Cardiac muscle cell (in vitro differentiated cells and primary cell): ENCODE measurements around the gene NDRG2. TPM values are rescaled to one million over a fixed set of nuclear protein-coding genes. Genes with fewer than 3 reads are reported as not detected.
A peak's percentile ranks its signal among the peaks of the same experiment; 100 is the strongest.

Experiments
- DNase-seq, 2 donors: peaks; one replicate each; pipeline versions ENCODE4 v3.0.0 to v3.0.0-alpha.2; 2010 to 2017; ENCODE audit warnings: low read depth in 1 of 2, low spot score in 1 of 2
- H3K27ac ChIP-seq: fragments of 200-600 bp; sonication (generic); 2 replicates; pipeline ENCODE4 v1.5.1; 2016
- H3K27me3 ChIP-seq: fragments of 200-600 bp; sonication (generic); 2 replicates; pipeline ENCODE4 v1.6.0; 2016; ENCODE audit warnings: control low read depth
- H3K36me3 ChIP-seq: fragments of 200-600 bp; sonication (generic); 2 replicates; pipeline ENCODE4 v1.5.1; 2016; ENCODE audit warnings: control low read depth
- H3K4me1 ChIP-seq: fragments of 200-600 bp; sonication (generic); 2 replicates; pipeline ENCODE4 v1.8.1; 2017; ENCODE audit warnings: low read depth, mild to moderate bottlenecking, mixed run types
- H3K4me3 ChIP-seq: fragments of 200-600 bp; sonication (generic); 2 replicates; pipeline ENCODE4 v1.5.1; 2016; ENCODE audit warnings: mild to moderate bottlenecking
- H3K9me3 ChIP-seq: fragments of 200-600 bp; sonication (generic); 2 replicates; pipeline ENCODE4 v1.5.1; 2017; ENCODE audit warnings: low read depth, mild to moderate bottlenecking, control low read depth
- polyA plus RNA-seq: library from polyadenylated mRNA; unstranded; fragments of >200 nt; fragmentation: Nextera tagmentation; extraction: Ambion mirVana; gene quantifications from 2 replicates; pipeline ENCODE4 v1.2.1, GENCODE V29; 2016
- total RNA-seq: library from RNA; depleted of rRNA; stranded (reverse); fragments of >200 nt; gene quantifications from 2 replicates; pipeline ENCODE4 v1.2.3, GENCODE V29; 2016
- TF ChIP-seq, protein P1 (sequence below): IDR thresholded peaks from 2 replicates; pipeline ENCODE4 v1.5.1; 2012; ENCODE audit warnings: low read depth, mild to moderate bottlenecking, low read length

The NDRG2 gene
- total and polyA plus RNA-seq, 2 experiments from 2014 or later: 218 to 423 TPM

DNA sequence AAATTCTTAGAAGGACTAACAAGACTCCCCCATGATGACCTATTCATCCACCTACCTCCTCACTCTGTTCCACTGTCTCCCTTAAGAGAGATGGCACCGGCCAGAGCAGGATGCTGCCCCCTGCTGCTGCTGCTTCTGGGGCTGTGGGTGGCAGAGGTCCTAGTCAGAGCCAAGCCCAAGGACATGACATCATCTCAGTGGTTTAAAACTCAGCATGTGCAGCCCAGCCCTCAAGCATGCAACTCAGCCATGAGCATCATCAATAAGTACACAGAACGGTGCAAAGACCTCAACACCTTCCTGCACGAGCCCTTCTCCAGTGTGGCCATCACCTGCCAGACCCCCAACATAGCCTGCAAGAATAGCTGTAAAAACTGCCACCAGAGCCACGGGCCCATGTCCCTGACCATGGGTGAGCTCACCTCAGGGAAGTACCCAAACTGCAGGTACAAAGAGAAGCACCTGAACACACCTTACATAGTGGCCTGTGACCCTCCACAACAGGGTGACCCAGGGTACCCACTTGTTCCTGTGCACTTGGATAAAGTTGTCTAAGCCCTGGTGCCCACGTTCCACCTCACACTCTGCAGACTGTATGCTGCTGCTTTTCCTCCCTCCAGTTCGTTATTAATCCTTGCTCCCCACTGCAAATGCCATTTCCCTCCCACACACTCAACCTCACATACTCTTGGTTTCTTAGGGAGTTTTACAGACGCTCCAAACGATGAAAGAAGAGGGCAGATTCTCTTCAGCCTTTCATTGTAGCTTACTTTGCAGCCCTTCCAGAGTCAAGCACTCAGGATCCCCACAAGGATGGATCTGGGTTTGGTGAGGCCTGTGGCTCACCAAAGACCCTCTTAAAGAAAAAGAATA, 33.2 kb upstream of the NDRG2 start, which contains the start of gene RNASE8:
Gene RNASE8 (plus strand): TSS at position 20 of the 873 bp plus-strand sequence. CDS start 71 bp downstream, at position 91.
- H3K4me3 ChIP-seq: no peak within 1 kb of the TSS
- DNase-seq: no peak
- no peaks in the 10 kb centered on the region for H3K9me3 ChIP-seq
- TF ChIP-seq, protein P1, sequence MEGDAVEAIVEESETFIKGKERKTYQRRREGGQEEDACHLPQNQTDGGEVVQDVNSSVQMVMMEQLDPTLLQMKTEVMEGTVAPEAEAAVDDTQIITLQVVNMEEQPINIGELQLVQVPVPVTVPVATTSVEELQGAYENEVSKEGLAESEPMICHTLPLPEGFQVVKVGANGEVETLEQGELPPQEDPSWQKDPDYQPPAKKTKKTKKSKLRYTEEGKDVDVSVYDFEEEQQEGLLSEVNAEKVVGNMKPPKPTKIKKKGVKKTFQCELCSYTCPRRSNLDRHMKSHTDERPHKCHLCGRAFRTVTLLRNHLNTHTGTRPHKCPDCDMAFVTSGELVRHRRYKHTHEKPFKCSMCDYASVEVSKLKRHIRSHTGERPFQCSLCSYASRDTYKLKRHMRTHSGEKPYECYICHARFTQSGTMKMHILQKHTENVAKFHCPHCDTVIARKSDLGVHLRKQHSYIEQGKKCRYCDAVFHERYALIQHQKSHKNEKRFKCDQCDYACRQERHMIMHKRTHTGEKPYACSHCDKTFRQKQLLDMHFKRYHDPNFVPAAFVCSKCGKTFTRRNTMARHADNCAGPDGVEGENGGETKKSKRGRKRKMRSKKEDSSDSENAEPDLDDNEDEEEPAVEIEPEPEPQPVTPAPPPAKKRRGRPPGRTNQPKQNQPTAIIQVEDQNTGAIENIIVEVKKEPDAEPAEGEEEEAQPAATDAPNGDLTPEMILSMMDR: no peak
- H3K4me1 ChIP-seq: no peaks in the 10 kb centered on the region
- H3K27me3 ChIP-seq: no peaks in the 10 kb centered on the region
- no peak within 1 kb of the TSS for H3K27ac ChIP-seq
- H3K36me3 ChIP-seq: no peaks in the 10 kb centered on the region

DNA sequence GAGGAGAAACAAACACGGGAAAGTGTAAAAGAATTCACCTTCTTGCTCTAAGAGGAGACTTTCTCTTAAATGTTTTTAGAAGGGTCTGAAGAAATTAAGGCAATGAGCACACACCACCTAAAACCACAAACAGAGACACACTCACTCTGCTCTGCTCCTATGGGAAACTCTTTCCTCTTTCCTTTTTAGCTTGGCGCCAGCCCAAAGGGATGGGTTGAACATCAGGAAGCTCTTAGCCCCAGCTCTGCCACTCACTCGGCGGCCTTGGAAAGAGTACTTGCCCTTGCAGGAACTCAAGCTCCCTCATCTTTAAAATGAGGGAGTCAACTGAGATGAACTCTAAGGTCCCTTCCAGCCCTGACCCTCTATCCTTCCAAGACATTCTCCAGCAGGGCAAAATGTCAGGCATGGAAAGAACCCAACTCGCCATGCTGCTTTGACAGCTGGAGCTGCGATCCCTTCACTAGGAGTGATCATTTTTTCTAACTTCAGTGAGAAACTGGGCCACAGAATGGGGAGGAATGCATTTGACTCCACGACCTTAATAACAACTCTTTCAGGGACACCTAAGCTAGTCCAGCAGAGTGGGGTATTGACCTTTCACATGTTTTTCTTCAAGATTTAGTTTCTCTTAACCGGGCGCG, 31.8 kb upstream of the NDRG2 start:
- TF ChIP-seq, protein P1: no peak
- Histone ChIP-seq H3K27ac (no peak overlapping the region), H3K9me3 (no peaks in the 10 kb centered on the region), H3K27me3 (no peaks in the 10 kb centered on the region), H3K4me1 (no peaks in the 10 kb centered on the region), H3K4me3 (no peak overlapping the region), H3K36me3 (no peaks in the 10 kb centered on the region)
- peak in 1 of 2 donors; percentile 62 for DNase-seq

DNA sequence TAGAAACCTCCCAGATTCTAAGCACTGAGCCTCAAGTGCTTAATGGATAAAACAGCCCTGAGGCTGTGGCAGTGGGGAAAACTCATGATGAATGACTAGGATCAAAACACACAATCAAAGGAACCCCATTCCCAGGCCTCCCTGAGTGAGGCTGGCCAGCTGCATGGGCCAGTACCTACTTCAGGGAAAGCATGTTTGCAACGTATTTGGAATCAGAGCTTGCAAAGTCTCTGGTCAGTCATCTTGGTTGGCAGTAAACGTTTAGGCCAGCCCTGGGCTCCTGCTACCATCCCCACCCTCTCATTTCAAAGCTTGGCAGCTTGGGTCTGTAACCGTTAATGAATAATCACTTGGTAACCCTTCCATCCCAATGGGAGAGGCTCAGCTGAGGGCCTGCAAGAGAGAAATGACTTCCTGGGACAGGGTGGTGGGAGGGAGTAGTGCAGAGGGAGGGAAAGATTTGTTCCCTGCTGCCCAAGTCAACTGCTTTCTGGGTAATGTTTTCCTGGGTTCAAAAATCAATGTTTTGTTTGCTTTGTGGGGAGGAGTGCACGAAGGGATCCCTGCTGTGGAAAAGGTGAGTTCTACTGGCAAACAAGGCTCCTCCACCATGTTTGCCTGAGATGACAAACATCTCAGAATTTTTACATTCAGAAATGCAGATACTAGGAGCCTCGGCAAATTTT, 30.7 kb upstream of the NDRG2 start:
- no peaks in the 10 kb centered on the region for H3K4me1 ChIP-seq
- no peaks in the 10 kb centered on the region for H3K9me3 ChIP-seq
- no peak overlapping the region for H3K27ac ChIP-seq
- DNase-seq: no peak
- no peak overlapping the region for H3K4me3 ChIP-seq
- no peaks in the 10 kb centered on the region for H3K27me3 ChIP-seq
- TF ChIP-seq, protein P1: no peak
- H3K36me3 ChIP-seq: no peaks in the 10 kb centered on the region

- no peak for DNase-seq
- no peak overlapping the region for H3K27ac ChIP-seq
- no peaks in the 10 kb centered on the region for H3K4me1 ChIP-seq
- TF ChIP-seq, protein P1: no peak
- no peaks in the 10 kb centered on the region for H3K27me3 ChIP-seq
- H3K9me3 ChIP-seq: no peaks in the 10 kb centered on the region
- no peak overlapping the region for H3K4me3 ChIP-seq
- H3K36me3 ChIP-seq: no peaks in the 10 kb centered on the region
Measured at GRCh38 chr14:21054768-21055145, 29.9 kb upstream of the NDRG2 start.

- no peaks in the 10 kb centered on the region for H3K9me3 ChIP-seq
- TF ChIP-seq, protein P1: no peak
- H3K36me3 ChIP-seq: no peaks in the 10 kb centered on the region
Measured at GRCh38 chr14:21054123-21054767, 29.4 kb upstream of the NDRG2 start.

More at GRCh38 chr14:21054123-21054767, 29.4 kb upstream of the NDRG2 start:
- Histone ChIP-seq H3K27ac (no peak overlapping the region), H3K4me1 (no peaks in the 10 kb centered on the region), H3K4me3 (no peak overlapping the region), H3K27me3 (no peaks in the 10 kb centered on the region)
- DNase-seq: no peak
